GM18505 (cell line): ENCODE data around the gene CXCR4.
A peak's percentile ranks its signal among the peaks of the same experiment; 100 is the strongest.

Experiments used
- ATAC-seq: cut with Tn5 transposase; IDR thresholded peaks from one replicate; pipeline ENCODE4 v1.9.1; 2021; ENCODE audit not compliant: unreplicated experiment
- POLR2A ChIP-seq: IDR thresholded peaks from 4 replicates; pipeline ENCODE4 v1.6.1; 2011; ENCODE audit warnings: borderline replicate concordance; ENCODE audit not compliant: insufficient read depth, insufficient read length; ENCODE audit errors: extremely low read depth

Gene CXCR4

DNA sequence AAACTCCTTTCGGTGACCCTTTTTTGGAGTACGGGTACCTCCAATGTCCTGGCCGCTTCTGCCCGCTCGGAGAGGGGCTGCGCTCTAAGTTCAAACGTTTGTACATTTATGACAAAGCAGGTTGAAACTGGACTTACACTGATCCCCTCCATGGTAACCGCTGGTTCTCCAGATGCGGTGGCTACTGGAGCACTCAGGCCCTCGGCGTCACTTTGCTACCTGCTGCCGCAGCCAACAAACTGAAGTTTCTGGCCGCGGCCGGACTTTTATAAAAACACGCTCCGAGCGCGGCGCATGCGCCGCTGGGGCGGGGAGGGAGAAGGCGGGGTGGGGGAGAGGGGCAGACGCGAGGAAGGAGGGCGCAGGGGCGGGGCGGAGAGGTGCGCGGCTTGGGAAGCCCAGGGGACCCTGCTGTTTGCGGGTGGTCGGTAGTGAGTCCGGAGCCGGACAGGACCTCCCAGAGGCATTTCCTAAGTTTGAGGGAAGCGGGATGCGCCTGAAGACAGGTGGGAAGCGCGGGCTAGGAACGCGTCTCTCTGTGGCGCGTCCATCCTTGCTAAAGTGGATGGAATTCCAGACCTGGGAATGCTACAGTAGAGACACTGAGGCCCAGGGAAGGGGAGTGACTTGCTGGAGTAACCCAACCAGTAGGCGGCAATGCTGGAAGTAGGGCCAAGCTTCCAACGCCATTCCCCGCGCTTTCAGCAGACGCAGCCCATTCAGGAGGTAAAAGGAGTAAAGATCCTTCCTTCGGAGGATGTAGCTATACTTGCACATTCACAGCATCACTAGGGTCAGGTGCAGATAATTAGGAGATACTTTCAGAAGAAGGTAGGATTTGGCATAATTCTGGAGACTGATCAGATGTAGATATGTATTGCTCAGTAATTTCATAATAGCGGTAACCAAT is at the start of gene CXCR4:
TSS of gene CXCR4 (minus strand) at position 241 of the 910 bp plus-strand sequence. CDS start at position 152, 89 bp downstream.
- ATAC-seq, result peak; percentile 28
- peak; percentile 97 for TF ChIP-seq POLR2A

GRCh38 chr2:136164280-136164776 is 46.4 kb upstream of the CXCR4 start:
- no peak for ATAC-seq
- no peak for TF ChIP-seq POLR2A

GRCh38 chr2:136162438-136162837 is 44.5 kb upstream of the CXCR4 start:
- ATAC-seq, result no peak
- TF ChIP-seq POLR2A, result no peak

GRCh38 chr2:136156411-136156810 is 38.5 kb upstream of the CXCR4 start:
- no peak for ATAC-seq

DNA sequence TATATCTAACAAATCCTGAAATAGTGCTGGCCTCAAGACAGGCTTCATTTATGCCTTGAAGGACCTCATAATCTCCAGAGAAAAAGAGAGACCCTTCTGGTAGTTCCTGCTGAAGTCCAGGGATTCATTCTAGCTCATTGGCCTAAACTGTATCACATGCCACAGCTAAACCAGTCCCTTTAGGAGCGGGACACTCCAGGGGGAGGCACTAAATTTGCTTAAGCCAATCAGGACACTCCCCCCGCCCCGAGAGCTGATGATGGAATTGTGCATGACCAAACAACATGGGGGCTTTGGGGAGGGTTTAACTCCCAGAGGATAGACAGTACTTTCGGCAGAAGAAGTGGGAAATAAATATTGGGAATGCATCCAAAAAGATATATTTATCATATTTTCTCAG is 36.4 kb upstream of the CXCR4 start:
- no peak for ATAC-seq

More at GRCh38 chr2:136156411-136156810, 38.5 kb upstream of the CXCR4 start:
- TF ChIP-seq POLR2A, result no peak

DNA sequence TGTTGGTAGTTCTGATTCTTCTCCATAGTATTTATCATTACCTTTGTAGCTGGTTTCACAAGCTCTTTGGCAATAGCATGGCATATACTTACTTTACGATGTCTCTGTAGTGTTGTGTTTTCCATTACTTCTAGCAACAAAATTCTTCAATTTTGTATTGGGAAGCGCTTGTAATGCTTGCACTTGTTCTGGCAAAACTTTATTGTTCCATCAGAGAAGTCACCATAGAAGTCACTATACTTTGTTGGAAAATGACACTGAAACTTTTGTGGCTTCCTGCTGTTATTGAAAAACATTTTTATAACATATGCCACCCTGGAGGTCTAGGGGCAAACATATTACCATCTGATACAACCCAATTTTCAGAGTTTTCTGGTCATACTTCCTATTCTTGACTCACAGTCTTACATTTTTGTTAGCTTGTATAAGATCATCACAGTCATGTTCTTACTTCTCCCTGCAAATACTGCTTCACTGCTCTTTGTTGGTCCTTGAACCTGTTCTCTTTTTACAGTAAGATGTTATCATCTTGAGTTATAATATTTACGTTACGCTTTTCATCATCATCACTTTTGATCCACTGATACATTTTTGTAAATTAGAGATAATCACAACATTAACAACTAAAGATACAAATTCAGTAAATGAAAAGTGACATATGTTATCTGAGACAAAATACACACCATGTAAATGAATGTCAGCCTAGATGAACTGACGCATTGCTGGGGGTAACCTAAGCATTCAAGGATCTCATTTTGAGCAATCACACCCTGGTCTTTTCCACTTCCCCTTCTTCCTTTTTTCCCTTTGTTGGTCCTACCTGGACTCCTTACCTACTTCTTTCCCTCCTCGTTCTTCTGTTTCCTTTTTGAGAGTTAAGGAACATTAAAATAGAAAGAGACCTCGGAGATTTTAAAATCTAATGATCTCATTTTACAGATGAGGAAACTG is 33.3 kb upstream of the CXCR4 start:
- TF ChIP-seq POLR2A, result no peak
- ATAC-seq, result no peak

More for the DNA sequence above, 36.4 kb upstream of the CXCR4 start:
- TF ChIP-seq POLR2A, result no peak

DNA sequence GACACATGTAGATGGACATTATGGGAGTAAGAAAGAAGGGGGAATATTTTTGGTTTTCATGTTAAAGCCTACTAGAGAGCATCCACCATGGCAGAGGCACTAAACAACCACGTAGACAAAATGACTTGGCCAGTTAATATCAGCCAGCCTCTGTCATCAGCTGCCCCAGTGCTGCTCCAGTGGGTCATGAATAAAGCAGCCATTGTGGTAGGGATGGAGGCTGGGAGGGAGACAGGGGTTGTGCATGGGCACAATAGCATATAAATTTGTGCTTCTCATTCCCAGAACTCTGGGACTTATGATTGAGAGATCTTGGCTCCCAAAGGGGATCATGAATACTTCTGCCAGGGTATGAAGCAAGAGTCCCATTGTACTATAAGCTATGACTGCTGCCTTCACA is 31.1 kb upstream of the CXCR4 start:
- ATAC-seq, result no peak
- no peak for TF ChIP-seq POLR2A

- TF ChIP-seq POLR2A, result no peak
- ATAC-seq, result no peak
These were observed 28.6 kb upstream of the CXCR4 start for GRCh38 chr2:136146564-136146963.

GRCh38 chr2:136143603-136144451 is 25.9 kb upstream of the CXCR4 start:
- no peak for ATAC-seq
- no peak for TF ChIP-seq POLR2A

GRCh38 chr2:136141510-136142149 is 23.7 kb upstream of the CXCR4 start:
- ATAC-seq, result no peak
- TF ChIP-seq POLR2A, result no peak

DNA sequence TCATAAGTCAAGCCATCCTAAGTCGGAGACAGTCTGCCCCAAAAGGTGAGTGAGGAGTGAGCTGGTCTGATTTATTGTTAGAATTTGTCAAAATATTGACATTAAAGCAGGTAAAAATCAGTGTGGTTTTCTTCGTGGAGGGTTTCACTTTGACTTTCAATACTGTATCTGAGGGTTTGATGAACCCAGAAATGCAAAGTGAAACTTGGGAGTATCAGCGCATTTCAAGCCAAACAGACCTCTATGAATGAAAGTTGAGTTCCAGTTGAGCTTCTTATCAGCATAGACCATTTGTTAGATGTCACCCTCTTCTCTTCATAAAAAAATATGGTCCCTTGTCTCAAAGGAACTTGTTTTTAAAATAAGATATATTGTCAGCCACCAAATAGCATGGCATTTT is 21.7 kb upstream of the CXCR4 start:
- peak; percentile 37 for ATAC-seq

GRCh38 chr2:136137982-136138381 is 20.0 kb upstream of the CXCR4 start:
- TF ChIP-seq POLR2A, result no peak

More for the DNA sequence above, 21.7 kb upstream of the CXCR4 start:
- no peak for TF ChIP-seq POLR2A

DNA sequence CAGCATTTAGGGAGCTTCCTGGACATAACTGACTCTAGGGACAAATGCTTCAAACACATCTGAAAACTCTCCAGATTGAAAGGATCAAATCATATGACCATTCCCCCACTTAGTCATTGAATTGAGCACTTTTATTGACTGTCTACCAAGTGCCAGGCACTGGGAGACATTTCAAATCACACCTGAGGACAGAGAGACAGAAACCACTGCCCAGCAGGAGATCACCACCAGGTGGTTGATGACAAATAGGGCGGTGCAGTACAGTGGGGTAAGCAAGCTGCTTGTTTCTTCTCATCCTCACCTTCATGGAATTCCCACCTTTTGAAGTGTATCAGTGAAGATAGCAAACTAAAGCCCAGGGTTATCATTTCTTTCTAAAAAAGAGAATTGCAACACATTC is 19.0 kb upstream of the CXCR4 start:
- TF ChIP-seq POLR2A, result no peak
- ATAC-seq, result no peak

More at GRCh38 chr2:136137982-136138381, 20.0 kb upstream of the CXCR4 start:
- ATAC-seq, result no peak
